ENCODE results near the gene IDS.
"Not testable (repeated sequence)": the region's sequence is repeated elsewhere in the genome, so short reads cannot be mapped to it uniquely, and the experiment has no call there.

- TF ChIP-seq EGR1 (IDR thresholded peaks at IDR 0.05; ENCODE audit: low read depth in 2 of 2) = not testable (repeated sequence)
- TF ChIP-seq, protein P1, sequence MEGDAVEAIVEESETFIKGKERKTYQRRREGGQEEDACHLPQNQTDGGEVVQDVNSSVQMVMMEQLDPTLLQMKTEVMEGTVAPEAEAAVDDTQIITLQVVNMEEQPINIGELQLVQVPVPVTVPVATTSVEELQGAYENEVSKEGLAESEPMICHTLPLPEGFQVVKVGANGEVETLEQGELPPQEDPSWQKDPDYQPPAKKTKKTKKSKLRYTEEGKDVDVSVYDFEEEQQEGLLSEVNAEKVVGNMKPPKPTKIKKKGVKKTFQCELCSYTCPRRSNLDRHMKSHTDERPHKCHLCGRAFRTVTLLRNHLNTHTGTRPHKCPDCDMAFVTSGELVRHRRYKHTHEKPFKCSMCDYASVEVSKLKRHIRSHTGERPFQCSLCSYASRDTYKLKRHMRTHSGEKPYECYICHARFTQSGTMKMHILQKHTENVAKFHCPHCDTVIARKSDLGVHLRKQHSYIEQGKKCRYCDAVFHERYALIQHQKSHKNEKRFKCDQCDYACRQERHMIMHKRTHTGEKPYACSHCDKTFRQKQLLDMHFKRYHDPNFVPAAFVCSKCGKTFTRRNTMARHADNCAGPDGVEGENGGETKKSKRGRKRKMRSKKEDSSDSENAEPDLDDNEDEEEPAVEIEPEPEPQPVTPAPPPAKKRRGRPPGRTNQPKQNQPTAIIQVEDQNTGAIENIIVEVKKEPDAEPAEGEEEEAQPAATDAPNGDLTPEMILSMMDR (IDR thresholded peaks at IDR 0.05; ENCODE audit: low read depth, low read length, missing input control) = not testable (repeated sequence)
- TF ChIP-seq, protein P2, sequence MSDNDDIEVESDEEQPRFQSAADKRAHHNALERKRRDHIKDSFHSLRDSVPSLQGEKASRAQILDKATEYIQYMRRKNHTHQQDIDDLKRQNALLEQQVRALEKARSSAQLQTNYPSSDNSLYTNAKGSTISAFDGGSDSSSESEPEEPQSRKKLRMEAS (IDR thresholded peaks at IDR 0.05) = not testable (repeated sequence)
These were observed 46.3 kb upstream of the IDS start for GRCh38 chrX:149551245-149551938.
